H9 (cell line): Measurements from ENCODE around the gene CSRNP2. TPM values are rescaled to one million over a fixed set of nuclear protein-coding genes. Genes with fewer than 3 reads are reported as not detected.

Source experiments
- DNase-seq: peaks from one replicate; pipeline ENCODE4 v3.0.0-alpha.2; 2017
- H2AFZ ChIP-seq: one replicate; pipeline ENCODE4 v1.6.1; 2013; ENCODE audit warnings: mild to moderate bottlenecking, low read length, control low read depth, moderate library complexity
- H2AK5ac ChIP-seq: 2 replicates; pipeline ENCODE4 v1.6.1; 2013; ENCODE audit warnings: low read length, control low read depth, mixed read lengths; ENCODE audit not compliant: insufficient read length
- H2BK120ac ChIP-seq: one replicate; pipeline ENCODE4 v1.6.1; 2013; ENCODE audit warnings: low read depth, mild to moderate bottlenecking, low read length, control low read depth, inconsistent platforms; ENCODE audit not compliant: poor library complexity, severe bottlenecking
- H2BK12ac ChIP-seq: 2 replicates; pipeline ENCODE4 v1.6.1; 2013; ENCODE audit warnings: low read length, control low read depth, mixed read lengths, low read depth; ENCODE audit not compliant: insufficient read length
- H2BK15ac ChIP-seq: 2 replicates; pipeline ENCODE4 v1.6.1; 2013; ENCODE audit warnings: low read depth, low read length, control low read depth
- H2BK20ac ChIP-seq: one replicate; pipeline ENCODE4 v1.6.1; 2013; ENCODE audit warnings: low read depth, mild to moderate bottlenecking, low read length, control low read depth, inconsistent platforms; ENCODE audit not compliant: poor library complexity, severe bottlenecking
- H2BK5ac ChIP-seq: 2 replicates; pipeline ENCODE4 v1.6.1; 2013; ENCODE audit warnings: low read length, control low read depth, mixed read lengths; ENCODE audit not compliant: insufficient read length
- H3K14ac ChIP-seq: 2 replicates; pipeline ENCODE4 v1.6.1; 2013; ENCODE audit warnings: low read length, control low read depth; ENCODE audit not compliant: insufficient read depth
- H3K18ac ChIP-seq: 2 replicates; pipeline ENCODE4 v1.6.1; 2013; ENCODE audit warnings: low read depth, mild to moderate bottlenecking, mixed read lengths, low read length, control low read depth; ENCODE audit not compliant: insufficient read length
- H3K23ac ChIP-seq: 2 replicates; pipeline ENCODE4 v1.6.1; 2013; ENCODE audit warnings: low read length, control low read depth, mixed read lengths, low read depth; ENCODE audit not compliant: insufficient read length
- H3K23me2 ChIP-seq: 2 replicates; pipeline ENCODE4 v1.6.1; 2013; ENCODE audit warnings: low read depth, mild to moderate bottlenecking, mixed read lengths, low read length, control low read depth; ENCODE audit not compliant: insufficient read length, poor library complexity, severe bottlenecking
- H3K27ac ChIP-seq: 2 replicates; pipeline ENCODE4 v1.5.1; 2013; ENCODE audit warnings: low read length, control low read depth, mixed read lengths, low read depth; ENCODE audit not compliant: insufficient read length
- H3K27me3 ChIP-seq: 2 replicates; pipeline ENCODE4 v1.6.1; 2013; ENCODE audit warnings: low read length, control low read depth, inconsistent platforms; ENCODE audit not compliant: insufficient read depth
- H3K4ac ChIP-seq: 2 replicates; pipeline ENCODE4 v1.6.1; 2013; ENCODE audit warnings: low read depth, mild to moderate bottlenecking, control low read depth, inconsistent platforms, low read length, moderate library complexity
- H3K4me1 ChIP-seq: 2 replicates; pipeline ENCODE4 v1.6.1; 2013; ENCODE audit warnings: low read length, control low read depth, inconsistent platforms; ENCODE audit not compliant: insufficient read depth
- H3K4me2 ChIP-seq: 2 replicates; pipeline ENCODE4 v1.6.1; 2013; ENCODE audit warnings: low read length, control low read depth, mixed read lengths; ENCODE audit not compliant: insufficient read length, insufficient read depth
- H3K56ac ChIP-seq: 2 replicates; pipeline ENCODE4 v1.6.1; 2013; ENCODE audit warnings: low read depth, mild to moderate bottlenecking, mixed read lengths, low read length, control low read depth; ENCODE audit not compliant: insufficient read length
- H3K79me1 ChIP-seq: 2 replicates; pipeline ENCODE4 v1.6.1; 2013; ENCODE audit warnings: low read depth, mild to moderate bottlenecking, moderate library complexity, low read length, control low read depth, inconsistent platforms; ENCODE audit not compliant: insufficient read depth, poor library complexity, severe bottlenecking
- H3K79me2 ChIP-seq: 2 replicates; pipeline ENCODE4 v1.6.1; 2013; ENCODE audit warnings: low read length, control low read depth, inconsistent platforms; ENCODE audit not compliant: insufficient read depth
- H3K9ac ChIP-seq: 2 replicates; pipeline ENCODE4 v1.6.1; 2013; ENCODE audit warnings: low read length, control low read depth, mixed read lengths; ENCODE audit not compliant: insufficient read length; ENCODE audit errors: extremely low read depth
- H3K9me3 ChIP-seq: one replicate; pipeline ENCODE4 v1.6.1; 2013; ENCODE audit warnings: low read depth, low read length, inconsistent platforms; ENCODE audit not compliant: control insufficient read depth
- H3T11ph ChIP-seq: one replicate; pipeline ENCODE4 v1.6.1; 2013; ENCODE audit warnings: mild to moderate bottlenecking, low read length, control low read depth, inconsistent platforms
- H4K20me1 ChIP-seq: one replicate; pipeline ENCODE4 v1.6.1; 2013; ENCODE audit not compliant: control insufficient read depth, insufficient read length, insufficient read depth
- H4K5ac ChIP-seq: 2 replicates; pipeline ENCODE4 v1.6.1; 2013; ENCODE audit warnings: low read depth, mild to moderate bottlenecking, mixed read lengths, low read length, control low read depth; ENCODE audit not compliant: insufficient read length
- H4K8ac ChIP-seq: replicated peaks from 2 replicates; pipeline ENCODE4 v1.6.1; 2013; ENCODE audit warnings: low read length, control low read depth, mixed read lengths, low read depth; ENCODE audit not compliant: insufficient read length
- H4K91ac ChIP-seq: 2 replicates; pipeline ENCODE4 v1.6.1; 2013; ENCODE audit warnings: low read depth, mild to moderate bottlenecking, moderate library complexity, mixed read lengths, low read length, control low read depth; ENCODE audit not compliant: insufficient read length
- H3K27ac Mint-ChIP-seq, 3 experiments: 2 replicates in 2 of 3; 3 replicates in 1 of 3; pipeline ENCODE4 v1.8.0; 2020 to 2021; ENCODE audit warnings: mixed read lengths in 3 of 3, mild to moderate bottlenecking in 1 of 3, moderate library complexity in 1 of 3
- H3K27me3 Mint-ChIP-seq: 2 replicates; pipeline ENCODE4 v1.8.0; 2021; ENCODE audit warnings: low read depth, mild to moderate bottlenecking, moderate library complexity, mixed read lengths
- H3K36me3 Mint-ChIP-seq, 3 experiments: 2 replicates in 2 of 3; 3 replicates in 1 of 3; pipeline ENCODE4 v1.8.0; 2020 to 2021; ENCODE audit warnings: low read depth in 3 of 3, mixed read lengths in 3 of 3; ENCODE audit not compliant: insufficient read depth in 1 of 3
- H3K4me1 Mint-ChIP-seq, 2 experiments: 2 replicates each; pipeline ENCODE4 v1.8.0; 2020; ENCODE audit warnings: mixed read lengths in 2 of 2
- H3K4me3 Mint-ChIP-seq, 2 experiments: 2 replicates in 1 of 2; 3 replicates in 1 of 2; pipeline ENCODE4 v1.8.0; 2020 to 2021; ENCODE audit warnings: mild to moderate bottlenecking in 2 of 2, mixed read lengths in 2 of 2, moderate library complexity in 1 of 2
- H3K9me3 Mint-ChIP-seq, 2 experiments: 2 replicates in 1 of 2; 3 replicates in 1 of 2; pipeline ENCODE4 v1.8.0; 2020; ENCODE audit warnings: mild to moderate bottlenecking in 2 of 2, mixed read lengths in 2 of 2, moderate library complexity in 1 of 2
- WGBS: extraction: QIAGEN DNeasy Blood & Tissue Kit; methylation state at CpG from one replicate; pipeline ENCODE4 v1.1.7; 2013; ENCODE audit warnings: missing lambda C conversion rate, low lambda C conversion rate, mixed read lengths; ENCODE audit not compliant: insufficient read length; ENCODE audit errors: extremely low coverage; 5-methylcytosine and 5-hydroxymethylcytosine counted together
- total RNA-seq: library from RNA; stranded (reverse); gene quantifications from 2 replicates; pipeline ENCODE4 v1.2.1, GENCODE V29; 2021
- TF ChIP-seq, protein P1 (sequence below): fragments of 200-600 bp; sonication (generic); conservative IDR thresholded peaks from 3 replicates; pipeline ENCODE4 v1.8.0; 2021; ENCODE audit warnings: antibody characterized with exemption, mild to moderate bottlenecking

The CSRNP2 gene
- total RNA-seq, 1 experiment from 2014 or later, result 38.6 TPM

DNA sequence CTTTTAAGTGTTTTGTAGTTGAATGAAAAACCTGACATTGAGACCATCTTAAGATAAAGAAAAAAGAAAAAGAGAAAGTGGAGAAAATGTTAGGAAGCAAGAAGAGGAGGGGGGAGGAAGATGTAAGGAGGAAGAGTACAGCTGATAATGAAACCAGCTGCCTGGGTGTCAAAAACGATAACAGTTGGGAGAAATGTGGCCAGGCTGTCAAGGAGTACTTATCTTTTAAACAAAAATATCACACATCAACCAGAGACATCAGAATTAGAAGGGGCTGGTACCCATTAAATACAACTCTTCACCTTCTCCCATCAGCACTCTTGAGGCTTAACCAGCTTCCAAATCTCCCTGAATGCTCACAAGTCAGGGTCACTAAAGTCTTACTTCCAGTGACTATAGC lies 61.7 kb downstream of the CSRNP2 start:
- H3K27me3 Mint-ChIP-seq, result no peaks in the 10 kb centered on the region

More for the DNA sequence above, 61.7 kb downstream of the CSRNP2 start:
- H2BK5ac ChIP-seq, result no peak overlapping the region
- DNase-seq, result no peak
- H3K4me1 ChIP-seq, result no peaks in the 10 kb centered on the region
- no peak overlapping the region; a peak in 1 of 5 replicates for H3K4me3 Mint-ChIP-seq
- no peak overlapping the region for H3K4ac ChIP-seq
- H3K27ac Mint-ChIP-seq, result peak overlapping the region; percentile 18 to 56 (median 37); a peak in 5 of 7 replicates
- no peak overlapping the region for H4K8ac ChIP-seq
- no peak overlapping the region for H4K5ac ChIP-seq
- H4K20me1 ChIP-seq, result no peaks in the 10 kb centered on the region
- no peak overlapping the region for H2BK20ac ChIP-seq
- H3K9me3 ChIP-seq, result no peaks in the 10 kb centered on the region
- peaks cover 34% of the 10 kb centered on the region in 2 experiments for H3K4me1 Mint-ChIP-seq
- H3K14ac ChIP-seq, result no peak overlapping the region
- H3K18ac ChIP-seq, result no peak overlapping the region
- H2BK15ac ChIP-seq, result no peak overlapping the region
- 0 out of 7 replicates have a peak, but pooled peaks cover 0 to 1% (median 0%) of the 10 kb centered on the region in 3 experiments for H3K36me3 Mint-ChIP-seq
- no peak overlapping the region for H2BK12ac ChIP-seq
- H3K27ac ChIP-seq, result no peak overlapping the region
- no peaks in the 10 kb centered on the region for H3K27me3 ChIP-seq
- no peak overlapping the region for H2AFZ ChIP-seq
- H3K9ac ChIP-seq, result no peak overlapping the region
- H3K23ac ChIP-seq, result no peak overlapping the region
- TF ChIP-seq, protein P1, sequence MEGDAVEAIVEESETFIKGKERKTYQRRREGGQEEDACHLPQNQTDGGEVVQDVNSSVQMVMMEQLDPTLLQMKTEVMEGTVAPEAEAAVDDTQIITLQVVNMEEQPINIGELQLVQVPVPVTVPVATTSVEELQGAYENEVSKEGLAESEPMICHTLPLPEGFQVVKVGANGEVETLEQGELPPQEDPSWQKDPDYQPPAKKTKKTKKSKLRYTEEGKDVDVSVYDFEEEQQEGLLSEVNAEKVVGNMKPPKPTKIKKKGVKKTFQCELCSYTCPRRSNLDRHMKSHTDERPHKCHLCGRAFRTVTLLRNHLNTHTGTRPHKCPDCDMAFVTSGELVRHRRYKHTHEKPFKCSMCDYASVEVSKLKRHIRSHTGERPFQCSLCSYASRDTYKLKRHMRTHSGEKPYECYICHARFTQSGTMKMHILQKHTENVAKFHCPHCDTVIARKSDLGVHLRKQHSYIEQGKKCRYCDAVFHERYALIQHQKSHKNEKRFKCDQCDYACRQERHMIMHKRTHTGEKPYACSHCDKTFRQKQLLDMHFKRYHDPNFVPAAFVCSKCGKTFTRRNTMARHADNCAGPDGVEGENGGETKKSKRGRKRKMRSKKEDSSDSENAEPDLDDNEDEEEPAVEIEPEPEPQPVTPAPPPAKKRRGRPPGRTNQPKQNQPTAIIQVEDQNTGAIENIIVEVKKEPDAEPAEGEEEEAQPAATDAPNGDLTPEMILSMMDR, result no peak
- H3K4me2 ChIP-seq, result no peak overlapping the region
- no peak overlapping the region for H3T11ph ChIP-seq
- peaks cover 7% of the 10 kb centered on the region for H3K23me2 ChIP-seq
- no peak overlapping the region for H2BK120ac ChIP-seq
- H3K9me3 Mint-ChIP-seq, result no peaks in the 10 kb centered on the region
- H3K56ac ChIP-seq, result no peak overlapping the region
- H2AK5ac ChIP-seq, result no peak overlapping the region
- H3K79me1 ChIP-seq, result peaks cover 2% of the 10 kb centered on the region
- H4K91ac ChIP-seq, result no peak overlapping the region
- peaks cover 11% of the 10 kb centered on the region for H3K79me2 ChIP-seq
- WGBS, result no CpG with 5 or more reads among the region's 1 CpG
